Ecto neural progenitor cell (in vitro differentiated cells): ENCODE data around the gene PPCDC.

Experiments used
- DNase-seq: peaks from one replicate; pipeline ENCODE4 v3.0.0-alpha.2; 2018; ENCODE audit warnings: low spot score

The PPCDC gene

GRCh38 chr15:75044258-75044878 lies 21.0 kb downstream of the PPCDC start:
- no peak for DNase-seq

- DNase-seq: no peak
Observed at GRCh38 chr15:75045332-75046015, 22.1 kb downstream of the PPCDC start.

GRCh38 chr15:75048394-75048793 lies 25.0 kb downstream of the PPCDC start:
- no peak for DNase-seq

GRCh38 chr15:75049392-75049791 lies 26.0 kb downstream of the PPCDC start:
- DNase-seq: no peak

- no peak for DNase-seq
Observed at GRCh38 chr15:75050283-75050682, 26.9 kb downstream of the PPCDC start.

GRCh38 chr15:75051191-75051608 lies 27.8 kb downstream of the PPCDC start:
- no peak for DNase-seq

GRCh38 chr15:75051711-75052110 lies 28.3 kb downstream of the PPCDC start:
- no peak for DNase-seq

GRCh38 chr15:75052972-75053747 lies 29.8 kb downstream of the PPCDC start:
- DNase-seq: no peak

- no peak for DNase-seq
Observed at GRCh38 chr15:75053748-75054125, 30.3 kb downstream of the PPCDC start.

GRCh38 chr15:75054172-75054897 lies 30.9 kb downstream of the PPCDC start:
- DNase-seq: no peak

GRCh38 chr15:75056036-75056435 lies 32.6 kb downstream of the PPCDC start:
- no peak for DNase-seq

- no peak for DNase-seq
Observed at GRCh38 chr15:75058127-75058905, 34.9 kb downstream of the PPCDC start.

GRCh38 chr15:75059607-75060006 lies 36.2 kb downstream of the PPCDC start:
- DNase-seq: no peak

GRCh38 chr15:75061272-75061671 lies 37.9 kb downstream of the PPCDC start:
- peak; percentile 12 for DNase-seq

- DNase-seq: peak; percentile 30
Observed at GRCh38 chr15:75062706-75063105, 39.3 kb downstream of the PPCDC start.

GRCh38 chr15:75063338-75063737 lies 39.9 kb downstream of the PPCDC start:
- DNase-seq: peak; percentile 8

GRCh38 chr15:75063889-75064288 lies 40.5 kb downstream of the PPCDC start:
- DNase-seq: peak; percentile 25

- peak; percentile 8 for DNase-seq
Observed at GRCh38 chr15:75064846-75065245, 41.5 kb downstream of the PPCDC start.

GRCh38 chr15:75065467-75065850 lies 42.1 kb downstream of the PPCDC start:
- peak; percentile 28 for DNase-seq

GRCh38 chr15:75065851-75066509 lies 42.6 kb downstream of the PPCDC start:
- DNase-seq: peak; percentile 4
